ENCODE results near the gene CCDC178. TPM values are rescaled to one million over a fixed set of nuclear protein-coding genes. Genes with fewer than 3 reads are reported as not detected.

The CCDC178 gene
- total and polyA plus RNA-seq, 2 of the 4 experiments (the other 2 are of a cell fraction) = not detected

DNA sequence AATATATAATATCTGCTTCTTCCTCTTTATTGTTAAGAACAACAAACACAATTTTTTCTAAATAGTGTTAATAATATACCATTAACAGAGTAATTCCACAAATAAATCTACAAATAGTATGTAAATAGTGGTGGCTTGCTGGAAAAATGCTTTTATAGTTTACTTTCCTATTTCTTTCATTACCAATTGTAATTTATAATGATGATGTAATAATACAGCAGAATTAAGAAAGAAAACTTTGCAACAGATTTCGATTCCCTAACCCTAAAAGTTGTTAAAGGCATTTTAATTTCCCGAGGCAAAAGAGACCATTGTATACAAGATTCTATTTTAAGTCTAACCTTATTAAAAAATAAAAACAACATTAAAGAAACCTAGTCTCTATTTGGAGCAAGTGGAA lies 307.9 kb downstream of the CCDC178 start:
- Histone ChIP-seq H4K5ac (ENCODE audit: low read depth, low read length) (no peak overlapping the region), H3K36me3 (ENCODE audit: control insufficient read depth, insufficient read depth, low read length) (no peaks in the 10 kb centered on the region), H3K4ac (ENCODE audit: low read depth, low read length) (no peak overlapping the region), H4K91ac (ENCODE audit: insufficient read depth, low read depth, low read length) (no peak overlapping the region), H2AK5ac (ENCODE audit: low read depth, low read length) (no peak overlapping the region), H3K27ac (ENCODE audit: insufficient read depth, low read length) (no peak overlapping the region), H3K4me1 (ENCODE audit: control insufficient read depth, insufficient read depth, low read length) (no peaks in the 10 kb centered on the region), H3K4me2 (ENCODE audit: low read depth, low read length) (no peak overlapping the region), H3K79me1 (ENCODE audit: low read depth in 1 of 2, low read length in 2 of 2) (no peaks in the 10 kb centered on the region), H2BK5ac (ENCODE audit: low read depth, low read length, poor library complexity, severe bottlenecking) (no peak overlapping the region), H3K14ac (replicated peaks; ENCODE audit: low read depth, low read length) (no peak overlapping the region), H3K18ac (ENCODE audit: low read depth, low read length) (no peak overlapping the region), H2AK9ac (replicated peaks; ENCODE audit: low read depth, low read length, poor library complexity) (no peak overlapping the region), H3K4me3 (ENCODE audit: insufficient read depth, low read depth, low read length) (no peak overlapping the region), H3K27me3 (ENCODE audit: control insufficient read depth, insufficient read depth, low read length) (no peaks in the 10 kb centered on the region), H3K9me1 (ENCODE audit: insufficient read depth, low read length) (no peaks in the 10 kb centered on the region), H4K20me1 (ENCODE audit: insufficient read depth, low read length) (no peaks in the 10 kb centered on the region), H2BK120ac (ENCODE audit: low read depth, low read length) (no peak overlapping the region), H2BK15ac (ENCODE audit: low read depth, low read length) (no peak overlapping the region), H3K9ac (ENCODE audit: low read depth, low read length) (no peak overlapping the region), H3K9me3 (ENCODE audit: control insufficient read depth, insufficient read depth, low read length) (no peaks in the 10 kb centered on the region), H2BK20ac (ENCODE audit: low read depth, low read length) (no peak overlapping the region), H4K8ac (ENCODE audit: low read depth in 2 of 2, low read length in 2 of 2) (no peak overlapping the region), H2AFZ (replicated peaks; ENCODE audit: low read length, poor library complexity) (no peak overlapping the region), H3K23ac (ENCODE audit: low read depth, low read length) (no peak overlapping the region), H3K56ac (ENCODE audit: extremely low read depth, insufficient read depth, low read length) (no peak overlapping the region)
- dilution Hi-C loops (cut with HindIII; ENCODE audit: low sequenced_read_pairs, unreplicated experiment) (no loop called here), in situ Hi-C loops (cut with MboI; ENCODE audit: low sequenced_read_pairs) (no loop called here), intact Hi-C loops (cut with micrococcal nuclease) (no loop called here)
- ATAC-seq (ENCODE audit: low read depth) (no peak), DNase-seq (no peak)
- CTCF ChIA-PET = no interaction called here
- no TSS peak for BruUV-seq (replicated peaks)
- WGBS, 2 experiments (ENCODE audit: extremely low coverage in 2 of 2, insufficient read length in 1 of 2) = no CpG with 5 or more reads among the region's 2 CpGs
- POLR2A ChIA-PET (ENCODE audit: unreplicated experiment) = no interaction called here
- TF ChIP-seq MAZ (IDR thresholded peaks at IDR 0.05; ENCODE audit: borderline replicate concordance, low read depth, low read length) (no peak), POLR2A (IDR thresholded peaks at IDR 0.05; ENCODE audit: low read depth, low read length) (no peak), CTCF (conservative IDR thresholded peaks at IDR 0.05; ENCODE audit: low read depth, low read length) (no peak), MXI1 (IDR thresholded peaks at IDR 0.05; ENCODE audit: borderline replicate concordance, low read depth, low read length) (no peak), MAFK (IDR thresholded peaks at IDR 0.05; ENCODE audit: low read depth, low read length) (no peak), USF2 (IDR thresholded peaks at IDR 0.05; ENCODE audit: low read depth, low read length) (no peak), NFE2L2 (IDR thresholded peaks at IDR 0.05; ENCODE audit: low read depth, low read length) (no peak), BHLHE40 (IDR thresholded peaks at IDR 0.05; ENCODE audit: low read depth, low read length) (no peak), FOS (IDR thresholded peaks at IDR 0.05; ENCODE audit: low read depth, low read length) (no peak), RAD21 (IDR thresholded peaks at IDR 0.05; ENCODE audit: low read length) (no peak), CEBPB (IDR thresholded peaks at IDR 0.05; ENCODE audit: low read depth, low read length) (no peak), RFX5 (IDR thresholded peaks at IDR 0.05; ENCODE audit: low read depth, low read length) (no peak), SMC3 (IDR thresholded peaks at IDR 0.05; ENCODE audit: low read depth, low read length) (no peak), RCOR1 (IDR thresholded peaks at IDR 0.05; ENCODE audit: insufficient replicate concordance, low read length) (no peak), CHD1 (IDR thresholded peaks at IDR 0.05; ENCODE audit: low read depth, low read length) (no peak)
- TF ChIP-seq, protein P1, sequence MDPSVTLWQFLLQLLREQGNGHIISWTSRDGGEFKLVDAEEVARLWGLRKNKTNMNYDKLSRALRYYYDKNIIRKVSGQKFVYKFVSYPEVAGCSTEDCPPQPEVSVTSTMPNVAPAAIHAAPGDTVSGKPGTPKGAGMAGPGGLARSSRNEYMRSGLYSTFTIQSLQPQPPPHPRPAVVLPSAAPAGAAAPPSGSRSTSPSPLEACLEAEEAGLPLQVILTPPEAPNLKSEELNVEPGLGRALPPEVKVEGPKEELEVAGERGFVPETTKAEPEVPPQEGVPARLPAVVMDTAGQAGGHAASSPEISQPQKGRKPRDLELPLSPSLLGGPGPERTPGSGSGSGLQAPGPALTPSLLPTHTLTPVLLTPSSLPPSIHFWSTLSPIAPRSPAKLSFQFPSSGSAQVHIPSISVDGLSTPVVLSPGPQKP (IDR thresholded peaks at IDR 0.05; ENCODE audit: borderline replicate concordance, low read depth, low read length) = no peak
